Activated CD8-positive, alpha-beta memory T cell treated with anti-CD3 and anti-CD28 coated beads for 36 hours (primary cell): ENCODE results near the gene MACROD2. TPM values are rescaled to one million over a fixed set of nuclear protein-coding genes. Genes with fewer than 3 reads are reported as not detected.

Experiments
- CTCF ChIA-PET: fragments of 350-600 bp; sonication (Branson Sonifier 250); formaldehyde crosslinking; loops from one replicate; lab custom pipeline; 2021; ENCODE audit warnings: antibody characterized with exemption; lab: Charles Lee
- POLR2A ChIA-PET: fragments of 350-600 bp; sonication (Branson Sonifier 250); formaldehyde crosslinking; loops from one replicate; lab custom pipeline; 2021; ENCODE audit warnings: antibody characterized with exemption; lab: Charles Lee
- total RNA-seq, 2 experiments: library from RNA; stranded (reverse); gene quantifications; one replicate each; pipeline ENCODE4 v1.2.3, GENCODE V29; 2021

The MACROD2 gene
- total RNA-seq, 2 experiments from 2014 or later: not detected

DNA sequence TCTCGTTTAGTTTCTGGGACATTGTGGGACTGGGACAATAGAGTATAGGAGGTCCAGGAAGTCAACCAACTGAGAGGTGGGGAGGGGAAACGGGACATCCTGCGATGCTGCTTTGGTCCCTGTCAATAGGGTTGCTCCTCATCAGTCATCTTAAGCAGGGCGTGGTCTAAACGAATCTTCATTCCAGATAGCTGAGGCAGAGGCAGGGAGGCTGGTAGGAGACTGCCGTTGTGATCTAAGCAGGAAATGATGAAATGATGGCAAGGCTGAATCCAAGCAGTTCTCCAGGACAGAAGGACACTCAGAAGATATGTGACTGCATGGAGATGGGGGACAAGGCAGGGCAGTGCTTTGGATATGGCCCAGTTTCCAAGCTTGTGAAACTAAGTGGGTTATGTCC is 1624.5 kb downstream of the MACROD2 start:
- CTCF ChIA-PET: no interaction called here

DNA sequence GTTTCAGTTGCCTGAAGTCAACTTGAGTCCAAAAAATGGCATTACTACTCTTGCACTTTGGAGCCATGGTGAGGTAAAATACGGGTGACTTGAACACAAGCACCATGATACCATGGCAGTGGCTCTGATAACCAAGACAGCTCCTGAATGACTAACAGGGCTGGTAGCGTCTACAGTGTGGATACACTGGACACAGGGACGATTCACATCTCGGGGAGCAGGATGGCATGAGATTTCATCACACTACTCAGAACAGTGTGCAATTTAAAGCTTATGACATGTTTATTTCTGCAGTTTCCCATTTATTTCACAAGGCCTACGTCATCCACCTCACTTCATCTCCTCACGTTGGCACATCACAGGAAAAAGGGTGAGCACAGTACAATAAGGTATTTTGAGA is 1627.1 kb downstream of the MACROD2 start:
- CTCF ChIA-PET: no interaction called here
- POLR2A ChIA-PET: no interaction called here

More for the DNA sequence above, 1624.5 kb downstream of the MACROD2 start:
- POLR2A ChIA-PET: no interaction called here

DNA sequence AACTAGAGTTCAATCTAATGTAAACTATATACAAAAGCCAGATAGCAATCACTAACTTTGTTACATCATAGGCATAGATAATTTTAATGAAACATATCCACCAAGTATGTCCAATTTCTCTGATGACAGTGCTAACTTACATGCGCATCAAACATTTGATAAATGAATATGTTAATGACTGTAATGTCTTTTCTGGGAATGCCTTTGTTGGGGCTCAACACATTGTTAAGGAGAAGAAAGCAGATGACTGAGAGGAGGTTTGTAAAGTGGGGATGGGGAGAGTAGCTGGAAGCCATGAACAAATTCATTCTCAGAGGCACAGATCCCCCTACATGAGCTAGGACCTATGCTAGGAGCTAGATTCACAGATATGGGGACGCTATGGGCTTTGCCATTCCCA is 1627.9 kb downstream of the MACROD2 start:
- CTCF ChIA-PET: no interaction called here
- POLR2A ChIA-PET: no interaction called here

DNA sequence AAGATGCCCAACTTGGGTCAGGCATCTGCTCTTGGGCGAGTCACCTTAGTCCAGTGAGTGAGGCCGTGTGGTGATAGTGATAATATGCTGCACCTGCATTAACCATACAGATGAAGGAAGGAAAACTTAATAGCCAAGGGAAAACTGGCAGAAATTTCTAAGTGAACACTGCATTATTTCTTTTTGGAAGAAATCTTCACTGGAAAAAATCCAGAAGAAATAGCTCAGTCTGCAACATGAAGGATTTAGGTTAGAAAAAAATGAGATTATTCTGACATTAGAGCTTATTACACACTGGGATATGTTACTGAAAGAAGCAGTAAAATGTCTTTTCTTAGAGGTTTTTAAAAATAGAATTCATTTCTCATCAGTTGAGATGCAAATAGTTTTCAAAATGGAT is 1630.7 kb downstream of the MACROD2 start:
- POLR2A ChIA-PET: no interaction called here
- CTCF ChIA-PET: no interaction called here

DNA sequence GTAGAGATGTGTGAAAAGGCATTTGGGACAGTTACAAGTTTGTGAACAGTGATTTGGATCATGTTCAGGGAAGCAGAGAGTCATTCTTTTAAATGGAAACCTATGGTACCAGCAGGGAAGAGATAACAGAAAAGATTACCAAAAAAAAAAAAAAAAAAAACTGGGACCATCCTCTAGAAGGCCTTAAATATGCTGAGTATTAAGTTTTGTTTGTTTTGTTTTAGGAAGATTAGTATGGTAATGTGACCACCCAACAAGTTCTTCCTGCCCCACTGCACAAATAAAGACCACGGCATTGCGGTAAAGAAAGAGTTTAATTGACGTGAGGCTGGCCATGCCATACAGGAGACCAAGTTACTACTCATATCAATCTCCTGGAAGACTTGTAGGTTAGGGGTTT is 1631.8 kb downstream of the MACROD2 start:
- ChIA-PET POLR2A (no interaction called here), CTCF (no interaction called here)

DNA sequence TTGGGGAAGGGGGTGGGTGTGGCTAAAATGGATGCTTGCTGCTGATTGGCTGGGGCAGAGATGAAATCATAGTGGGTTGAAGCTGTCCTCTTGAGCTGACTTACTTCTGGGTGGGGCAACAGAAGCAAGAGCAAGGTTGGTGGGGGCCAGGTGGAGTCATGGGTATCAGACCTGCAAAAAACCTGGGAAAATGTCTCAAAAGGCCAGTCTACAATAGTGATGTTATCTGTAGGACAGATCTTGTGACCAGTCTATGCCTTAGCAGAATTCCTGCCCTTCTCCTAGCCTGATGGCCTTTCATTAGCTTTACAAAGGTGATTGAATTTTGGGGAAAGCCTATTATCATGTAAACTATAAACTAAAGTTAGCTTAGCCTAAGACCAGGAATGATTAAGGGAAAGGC is 1632.2 kb downstream of the MACROD2 start:
- POLR2A ChIA-PET: no interaction called here
- CTCF ChIA-PET: no interaction called here

DNA sequence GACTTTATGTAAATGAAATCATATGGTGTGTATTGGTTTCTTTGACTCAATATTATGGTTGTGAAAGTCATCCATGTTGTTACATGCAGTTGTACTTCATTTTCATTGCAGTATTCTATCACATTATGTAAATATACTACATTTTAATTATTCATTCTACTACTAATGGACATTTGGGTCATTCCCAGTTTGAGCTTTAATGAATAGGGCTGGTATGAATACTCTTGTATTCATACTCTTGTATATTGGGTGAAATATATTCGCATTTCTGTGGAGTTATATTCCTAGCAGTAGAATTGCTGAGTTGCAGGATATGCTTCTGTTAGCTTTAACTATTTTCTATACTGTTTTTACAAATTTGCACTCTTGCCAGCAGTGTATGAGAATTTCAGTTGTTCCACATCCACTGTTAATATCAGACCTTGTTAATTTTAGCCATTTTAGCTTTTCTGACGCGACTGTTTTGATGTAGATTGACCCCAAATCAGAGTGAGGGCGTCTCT is 1633.6 kb downstream of the MACROD2 start:
- POLR2A ChIA-PET: no interaction called here
- CTCF ChIA-PET: no interaction called here

DNA sequence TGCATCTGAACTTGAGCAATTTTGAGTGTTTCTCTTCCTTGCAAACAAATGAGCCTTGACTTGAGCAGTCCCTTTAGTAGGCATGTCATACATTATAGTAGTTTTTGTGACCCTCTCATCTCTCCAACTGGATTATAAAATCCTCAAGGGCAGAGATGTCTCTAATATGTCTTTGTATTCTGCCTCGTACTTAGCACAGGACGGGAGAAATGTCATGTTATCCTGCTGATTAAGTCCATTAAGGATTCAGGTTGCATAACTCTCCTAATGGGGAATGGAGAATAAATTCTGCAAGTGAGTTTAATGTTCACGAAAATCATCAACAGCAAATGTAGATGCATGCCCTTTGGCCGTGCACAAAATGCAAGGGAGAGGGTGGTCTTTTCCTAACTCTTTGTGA is 1635.0 kb downstream of the MACROD2 start:
- ChIA-PET CTCF (no interaction called here), POLR2A (no interaction called here)

DNA sequence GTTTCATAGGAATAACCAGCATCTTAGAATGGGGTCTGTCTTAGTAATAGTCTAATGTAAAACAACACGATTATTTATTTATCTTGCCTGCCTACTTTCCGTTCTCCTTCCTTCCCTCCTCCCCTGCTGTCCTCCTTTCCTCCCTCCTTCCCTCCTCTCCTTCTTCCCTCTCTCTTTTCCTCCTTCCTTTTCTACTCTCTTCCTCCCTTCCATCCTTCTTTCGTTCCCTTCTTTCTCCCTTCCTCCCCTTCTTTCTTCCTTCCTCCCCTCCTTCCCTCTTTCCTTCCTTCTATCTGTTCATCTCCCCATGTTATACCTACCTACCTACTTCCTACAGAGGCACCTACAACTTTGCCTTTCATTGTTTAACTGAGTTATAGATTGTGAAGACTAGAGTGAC is 1637.4 kb downstream of the MACROD2 start:
- CTCF ChIA-PET: no interaction called here
- POLR2A ChIA-PET: no interaction called here

DNA sequence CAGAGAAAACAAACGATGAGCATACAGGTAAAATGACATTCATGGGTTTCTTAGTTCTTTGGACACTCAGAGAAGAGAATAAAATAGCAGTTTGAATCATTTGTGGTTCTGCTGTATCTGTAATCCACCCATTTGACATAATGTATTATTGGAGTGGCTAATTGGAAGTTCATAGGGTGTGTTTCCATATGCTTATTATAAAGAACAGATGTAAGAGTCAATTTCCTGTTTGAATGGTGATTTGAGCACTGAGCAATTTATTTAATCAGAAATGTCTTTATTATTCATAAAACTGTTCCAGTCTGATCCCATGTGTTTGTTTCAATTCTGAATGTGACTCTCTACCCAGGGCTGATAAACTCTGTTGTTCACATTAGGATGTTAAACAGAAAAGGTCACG is 1638.8 kb downstream of the MACROD2 start:
- POLR2A ChIA-PET: no interaction called here

DNA sequence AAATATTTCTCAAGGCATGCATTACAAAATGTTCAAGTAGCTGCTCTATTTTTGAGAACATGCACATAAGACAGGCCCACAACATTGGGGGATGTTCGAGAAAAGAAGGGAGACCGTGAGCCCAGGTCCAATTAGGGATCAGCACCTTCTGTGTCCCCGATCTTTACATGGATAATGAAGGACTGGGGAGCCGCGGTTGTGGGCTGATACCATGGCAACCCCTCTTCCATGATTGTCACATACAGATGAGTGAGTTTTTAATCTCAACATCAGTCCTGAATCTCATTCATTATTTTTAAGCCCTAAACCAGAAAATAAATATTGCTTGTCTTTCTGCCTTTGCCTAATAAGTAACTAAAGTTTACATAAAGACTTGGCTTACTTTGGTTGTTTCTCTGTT is 1642.2 kb downstream of the MACROD2 start:
- POLR2A ChIA-PET: no interaction called here
- CTCF ChIA-PET: no interaction called here

More for the DNA sequence above, 1638.8 kb downstream of the MACROD2 start:
- CTCF ChIA-PET: no interaction called here

DNA sequence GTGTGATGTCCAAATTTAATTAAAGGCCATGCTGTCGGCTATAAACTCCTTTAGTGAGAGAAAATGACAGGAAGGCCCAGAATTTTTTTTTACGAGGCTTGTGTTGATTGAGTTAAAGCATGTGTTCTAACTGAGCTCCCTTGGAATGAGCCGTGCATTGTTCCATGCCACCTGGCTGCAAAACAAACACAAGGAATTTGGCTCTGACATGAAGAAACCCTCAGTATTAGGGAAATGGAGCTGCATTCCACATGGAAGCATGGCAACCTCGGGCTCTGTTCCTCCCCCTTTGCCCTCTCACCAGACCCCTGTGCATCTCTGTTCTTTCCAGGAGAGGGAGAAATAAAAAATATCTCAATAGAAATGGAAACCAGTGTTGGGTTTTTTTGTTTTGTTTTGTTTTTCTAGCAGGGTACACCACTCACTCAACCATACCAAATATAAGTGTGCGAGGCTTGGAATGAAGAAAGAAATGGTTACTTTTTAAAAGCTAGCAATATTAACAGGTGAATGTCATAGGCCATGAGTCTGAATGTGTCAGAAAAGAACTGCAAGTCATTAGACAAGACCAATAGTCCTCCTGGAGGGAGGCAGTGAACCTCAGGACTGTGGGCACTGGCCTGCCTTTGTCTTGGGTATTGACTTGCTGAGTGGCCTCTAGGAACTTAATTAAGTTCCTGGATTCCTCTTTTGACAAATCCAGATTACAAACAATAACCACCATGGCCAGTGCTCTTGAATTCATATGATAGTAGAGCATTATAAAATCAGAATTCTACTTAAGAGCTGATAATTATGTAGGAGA is 1642.8 kb downstream of the MACROD2 start:
- CTCF ChIA-PET: no interaction called here
- POLR2A ChIA-PET: no interaction called here

DNA sequence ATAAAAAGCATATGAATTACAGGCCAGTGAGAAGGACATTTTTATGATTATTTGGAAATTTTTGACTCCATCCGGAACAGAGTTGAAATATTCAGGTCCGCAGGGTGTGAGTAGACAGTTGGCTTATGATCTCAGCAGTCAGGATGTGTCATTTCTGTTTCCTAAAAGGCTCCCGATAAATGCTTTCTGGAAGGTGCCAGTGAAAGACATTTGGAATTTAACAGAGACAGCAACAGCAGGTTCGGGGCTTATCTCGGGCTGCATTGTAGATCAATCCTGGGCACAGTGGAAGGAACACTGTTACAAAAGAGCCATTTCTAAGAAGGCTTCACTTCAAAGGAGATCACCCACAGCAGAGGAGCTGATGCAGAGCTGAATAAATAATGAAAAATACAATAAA is 1643.5 kb downstream of the MACROD2 start:
- POLR2A ChIA-PET: no interaction called here

DNA sequence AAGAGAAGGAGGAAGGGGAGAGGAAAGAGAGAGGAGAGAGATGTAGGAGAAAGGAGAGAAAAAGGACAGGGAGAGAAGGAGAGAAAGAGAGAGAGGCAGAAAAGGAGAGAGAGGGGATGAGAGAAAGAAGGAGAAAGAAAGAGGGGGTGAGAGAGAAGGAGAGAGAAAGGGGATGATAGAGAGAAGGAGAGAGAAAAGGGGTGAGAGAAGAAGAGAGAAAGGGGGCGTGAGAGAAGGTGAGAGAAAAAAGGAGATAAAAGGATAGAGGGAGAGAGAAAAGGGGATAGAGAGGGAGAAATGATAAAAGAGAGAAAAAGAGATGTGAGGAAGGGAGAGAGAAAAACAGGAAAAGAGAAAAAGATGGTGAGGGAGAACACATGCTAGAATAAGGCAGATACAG is 1644.5 kb downstream of the MACROD2 start:
- CTCF ChIA-PET: no interaction called here
- POLR2A ChIA-PET: no interaction called here

More for the DNA sequence above, 1643.5 kb downstream of the MACROD2 start:
- CTCF ChIA-PET: no interaction called here

DNA sequence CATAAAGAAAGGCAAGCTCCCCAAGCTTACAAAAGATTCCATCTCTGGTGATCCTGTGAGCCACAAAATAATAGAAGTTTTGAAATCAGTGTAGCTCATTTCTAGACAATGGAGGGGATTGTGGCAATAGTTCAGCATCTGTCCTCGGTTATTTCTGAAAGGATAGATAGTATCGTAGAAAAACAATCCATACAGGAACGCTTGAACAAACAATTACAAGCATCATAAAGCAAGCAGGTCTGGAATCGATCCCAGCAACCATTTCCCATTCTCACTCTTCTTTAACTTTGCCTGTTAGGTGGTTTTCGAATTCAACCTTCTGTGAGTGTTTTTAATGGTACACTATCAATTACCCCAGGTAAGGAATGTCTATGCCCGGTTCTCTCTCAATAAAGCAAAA is 1646.8 kb downstream of the MACROD2 start:
- ChIA-PET CTCF (no interaction called here), POLR2A (no interaction called here)

DNA sequence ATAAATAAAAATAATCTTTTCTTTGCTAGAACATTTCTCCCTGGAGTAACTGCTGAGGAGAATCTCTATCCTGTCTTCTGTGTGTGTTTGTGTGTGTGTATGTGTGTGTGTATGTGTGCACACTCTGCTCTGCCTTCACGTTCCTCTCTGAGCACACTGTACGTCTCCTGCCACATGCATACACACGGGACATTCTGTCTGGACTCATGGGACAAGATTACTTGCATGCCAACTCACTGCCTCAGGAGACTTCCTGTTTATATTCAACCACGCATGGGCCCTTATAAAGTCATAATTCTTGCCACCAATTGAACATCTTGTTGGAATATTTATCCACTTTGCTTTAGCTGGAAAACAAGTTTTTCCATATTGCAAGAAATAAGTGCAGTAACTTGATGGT is 1647.4 kb downstream of the MACROD2 start:
- CTCF ChIA-PET: no interaction called here

DNA sequence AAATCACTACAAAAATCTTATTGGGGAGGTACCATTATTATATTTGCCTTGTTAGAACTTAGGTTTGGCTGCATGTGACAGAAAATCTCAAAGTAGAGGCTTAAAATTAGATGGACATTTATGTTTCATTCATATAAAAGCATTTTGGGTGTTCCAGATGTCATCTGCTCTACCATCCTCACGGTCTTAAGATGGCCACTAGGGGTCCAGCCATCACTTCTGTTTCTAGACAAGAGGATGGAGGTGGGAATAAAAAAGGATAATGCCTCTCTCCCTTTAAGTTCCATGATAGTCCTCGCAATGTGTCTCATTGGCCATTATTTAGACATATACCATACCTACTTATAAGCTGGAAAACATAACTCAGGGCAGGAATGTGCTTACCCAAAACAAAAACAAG is 1648.4 kb downstream of the MACROD2 start:
- CTCF ChIA-PET: no interaction called here
- POLR2A ChIA-PET: no interaction called here

More for the DNA sequence above, 1647.4 kb downstream of the MACROD2 start:
- POLR2A ChIA-PET: no interaction called here

DNA sequence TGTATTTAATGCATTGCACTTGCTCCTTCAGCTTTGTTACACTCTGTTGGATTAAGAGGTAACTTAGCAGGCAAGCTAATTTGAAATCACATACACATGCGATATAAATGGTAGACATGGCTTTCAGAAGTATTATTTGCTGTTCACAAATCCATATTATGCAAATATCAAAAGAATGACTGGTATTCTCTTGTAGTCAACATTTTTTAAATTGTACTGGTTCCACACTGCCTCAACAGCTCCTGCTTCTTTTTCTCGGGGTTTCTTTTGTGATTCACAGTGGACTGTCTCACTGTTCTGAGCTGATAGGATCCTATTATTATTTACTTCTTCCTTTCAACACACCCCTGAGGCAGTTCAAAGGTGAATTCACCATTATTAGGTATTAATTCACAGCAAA is 1650.5 kb downstream of the MACROD2 start:
- POLR2A ChIA-PET: no interaction called here
- CTCF ChIA-PET: no interaction called here

DNA sequence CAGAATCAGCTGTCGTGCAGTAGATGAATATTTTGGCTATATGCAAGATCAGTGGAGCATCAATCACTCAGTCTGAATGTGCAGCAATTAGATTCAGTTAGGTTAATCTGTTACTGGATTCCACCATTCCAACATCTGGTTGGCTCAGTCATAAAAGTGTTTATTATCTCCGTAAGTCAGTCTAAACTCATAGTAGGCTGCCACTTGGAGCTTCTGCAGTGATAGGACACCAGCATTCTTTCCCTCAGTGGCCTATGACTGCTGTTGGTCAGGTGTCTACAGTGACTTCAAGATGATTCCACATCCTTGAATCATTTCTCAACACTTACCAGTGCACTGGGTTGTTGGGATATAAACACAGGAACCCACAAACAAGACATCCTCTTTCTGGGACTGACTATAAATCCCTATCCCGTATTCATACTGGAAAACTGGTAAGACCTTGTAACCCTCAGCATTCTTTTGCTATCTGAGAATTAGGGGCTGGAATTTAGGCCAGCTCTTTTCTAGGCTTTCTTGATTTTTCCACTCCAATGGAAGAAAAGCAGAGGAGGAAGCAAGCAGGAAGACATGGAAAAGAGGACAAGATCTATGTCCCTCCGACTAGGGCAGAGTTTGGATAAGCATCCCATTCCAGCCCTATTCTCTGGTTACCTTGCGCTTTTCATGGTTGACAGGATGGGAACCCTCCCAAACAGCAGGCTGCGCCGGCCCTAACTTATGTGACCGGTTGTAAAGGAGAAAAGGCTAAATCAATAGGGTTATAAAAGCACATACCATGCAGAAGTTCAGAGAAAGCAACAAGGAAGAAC is 1658.3 kb downstream of the MACROD2 start:
- ChIA-PET POLR2A (no interaction called here), CTCF (no interaction called here)

DNA sequence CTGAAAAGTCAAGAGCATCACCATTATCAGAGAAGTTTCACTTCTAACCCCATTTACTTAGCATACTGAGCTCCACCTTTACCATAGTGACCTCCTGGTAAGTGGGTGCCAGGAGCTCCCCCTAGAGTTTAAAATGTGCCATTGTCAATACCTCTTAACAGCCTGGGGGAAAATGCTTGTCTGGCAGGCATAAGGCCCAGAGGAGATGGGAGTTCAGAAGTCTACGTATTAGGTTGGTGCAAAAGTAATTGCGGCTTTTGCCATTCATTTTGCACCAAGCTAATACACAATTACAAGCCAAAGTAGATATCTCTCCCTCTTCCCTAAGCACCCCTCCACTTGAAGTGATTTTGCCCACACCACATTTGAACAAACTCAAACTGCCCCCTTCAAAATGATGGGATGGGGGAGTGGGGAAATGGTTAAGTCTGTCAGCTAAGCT is 1658.9 kb downstream of the MACROD2 start:
- CTCF ChIA-PET: no interaction called here
- POLR2A ChIA-PET: no interaction called here
